Right lobe of liver (tissue), 4 donors: ENCODE measurements around the gene CCDC141.

ENCODE experiments used
- CTCF ChIP-seq, 4 donors: fragments of 200-600 bp in 3 of 4; fragments of 450-650 bp in 1 of 4; IDR thresholded peaks; one replicate each; pipeline versions ENCODE4 v1.5.1 to v1.8.0; 2016 to 2022; ENCODE audit warnings: antibody characterized with exemption in 4 of 4, mild to moderate bottlenecking in 2 of 4
- POLR2A ChIP-seq: fragments of 450-650 bp; IDR thresholded peaks from one replicate; pipeline ENCODE4 v1.6.1; 2017; ENCODE audit warnings: antibody characterized with exemption, mild to moderate bottlenecking
- donor health status: DM: no; HTN: no; CAD: no.
- donor health status: DM: no; HTN: no; CAD: no.
- donor health status: DM: no; HTN: yes; CAD: no.

GRCh38 chr2:178998539-178998938 is 51.4 kb downstream of the CCDC141 start:
- TF ChIP-seq CTCF (IDR thresholded peaks at IDR 0.05) (no peak), POLR2A (no peak)
